WERI-Rb-1 (cell line): ENCODE results near the gene TMEM126A.

Experiments used
- DNase-seq: peaks from one replicate; pipeline ENCODE4 v3.0.0-alpha.2; 2020
- H3K27ac ChIP-seq: fragments of 250-450 bp; sonication (Bioruptor Pico); 2 replicates; pipeline ENCODE4 v1.5.1; 2020; ENCODE audit warnings: mild to moderate bottlenecking, moderate library complexity
- H3K27me3 ChIP-seq: fragments of 250-450 bp; sonication (Bioruptor Pico); 2 replicates; pipeline ENCODE4 v1.5.1; 2021; ENCODE audit warnings: mild to moderate bottlenecking, low read depth, moderate library complexity; ENCODE audit not compliant: insufficient read depth, severe bottlenecking
- H3K36me3 ChIP-seq: fragments of 250-450 bp; sonication (Bioruptor Pico); 2 replicates; pipeline ENCODE4 v1.5.1; 2020; ENCODE audit warnings: mild to moderate bottlenecking, moderate library complexity
- H3K4me3 ChIP-seq: 2 replicates; pipeline ENCODE4 v1.5.1; 2011; ENCODE audit warnings: low read depth, mild to moderate bottlenecking, control low read depth, low read length
- H3K9me3 ChIP-seq: fragments of 250-450 bp; sonication (Bioruptor Pico); 2 replicates; pipeline ENCODE4 v1.5.1; 2021; ENCODE audit warnings: mild to moderate bottlenecking, moderate library complexity; ENCODE audit not compliant: severe bottlenecking
- CTCF ChIP-seq: IDR thresholded peaks from 2 replicates; pipeline ENCODE4 v1.5.1; 2011; ENCODE audit warnings: low read depth, mild to moderate bottlenecking, control low read depth, inconsistent platforms, low read length

The TMEM126A gene

GRCh38 chr11:85698195-85698594, 50.4 kb downstream of the TMEM126A start:
- no peaks in the 10 kb centered on the region for H3K27me3 ChIP-seq
- H3K36me3 ChIP-seq: no peaks in the 10 kb centered on the region
- H3K4me3 ChIP-seq: no peak overlapping the region
- TF ChIP-seq CTCF: no peak
- DNase-seq: no peak
- no peak overlapping the region for H3K27ac ChIP-seq
- H3K9me3 ChIP-seq: no peaks in the 10 kb centered on the region

GRCh38 chr11:85699957-85700741, 52.4 kb downstream of the TMEM126A start:
- Histone ChIP-seq H3K9me3 (no peaks in the 10 kb centered on the region), H3K27me3 (no peaks in the 10 kb centered on the region), H3K4me3 (no peak overlapping the region), H3K27ac (no peak overlapping the region), H3K36me3 (no peaks in the 10 kb centered on the region)
- TF ChIP-seq CTCF: no peak
- no peak for DNase-seq

GRCh38 chr11:85704967-85705366, 57.2 kb downstream of the TMEM126A start:
- no peaks in the 10 kb centered on the region for H3K36me3 ChIP-seq
- no peak overlapping the region for H3K27ac ChIP-seq
- H3K9me3 ChIP-seq: no peaks in the 10 kb centered on the region
- no peak for DNase-seq
- H3K27me3 ChIP-seq: no peaks in the 10 kb centered on the region
- no peak overlapping the region for H3K4me3 ChIP-seq
- TF ChIP-seq CTCF: no peak

- Histone ChIP-seq H3K9me3 (no peaks in the 10 kb centered on the region), H3K36me3 (no peaks in the 10 kb centered on the region)
- no peak for TF ChIP-seq CTCF
These were observed 58.0 kb downstream of the TMEM126A start for GRCh38 chr11:85705800-85706199.

More at GRCh38 chr11:85705800-85706199, 58.0 kb downstream of the TMEM126A start:
- no peaks in the 10 kb centered on the region for H3K27me3 ChIP-seq
- no peak for DNase-seq
- H3K4me3 ChIP-seq: no peak overlapping the region
- no peak overlapping the region for H3K27ac ChIP-seq
